ES-I3 (cell line): Measurements from ENCODE around the gene MRAS.

Experiments used
- H3K36me3 ChIP-seq: 2 replicates; pipeline ENCODE4 v1.6.1; 2013; ENCODE audit warnings: mild to moderate bottlenecking, low read length, control low read depth, moderate library complexity; ENCODE audit not compliant: insufficient read depth
- H3K4me1 ChIP-seq: 2 replicates; pipeline ENCODE4 v1.6.1; 2013; ENCODE audit warnings: mild to moderate bottlenecking, control low read depth, low read length; ENCODE audit not compliant: insufficient read depth
- H3K9ac ChIP-seq: 2 replicates; pipeline ENCODE4 v1.6.1; 2013; ENCODE audit warnings: low read depth, mild to moderate bottlenecking, low read length, moderate library complexity
- H3K9me3 ChIP-seq: 2 replicates; pipeline ENCODE4 v1.6.1; 2013; ENCODE audit warnings: mild to moderate bottlenecking, low read length, moderate library complexity; ENCODE audit not compliant: control insufficient read depth, insufficient read depth

The MRAS gene

DNA sequence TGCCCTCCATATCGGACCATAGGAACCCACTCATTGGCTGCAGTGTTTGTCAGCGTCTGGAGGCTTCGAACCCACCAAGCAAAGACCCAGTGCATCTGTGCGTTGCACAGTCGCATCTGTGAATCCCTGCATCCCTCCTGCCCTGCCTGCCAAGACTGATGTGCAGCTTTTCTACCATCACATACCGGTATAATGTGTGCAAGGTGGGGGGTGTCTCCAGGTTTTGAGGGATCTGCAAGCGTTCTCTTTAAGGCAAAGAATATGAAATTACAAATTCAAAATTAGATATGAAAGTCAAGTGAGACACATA is 18.4 kb upstream of the MRAS start:
- no peaks in the 10 kb centered on the region for H3K36me3 ChIP-seq
- no peak overlapping the region; the same call in 1 of the 2 replicates for H3K9ac ChIP-seq
- 0 out of 2 replicates have a peak, but pooled peaks cover 3% of the 10 kb centered on the region for H3K4me1 ChIP-seq
- no peaks in the 10 kb centered on the region for H3K9me3 ChIP-seq

- Histone ChIP-seq H3K4me1 (peaks cover 6% of the 10 kb centered on the region), H3K36me3 (no peaks in the 10 kb centered on the region), H3K9me3 (no peaks in the 10 kb centered on the region), H3K9ac (no peak overlapping the region)
Observed at GRCh38 chr3:138331143-138331894, 17.1 kb upstream of the MRAS start.

GRCh38 chr3:138332472-138333073 is 15.8 kb upstream of the MRAS start:
- Histone ChIP-seq H3K36me3 (no peaks in the 10 kb centered on the region), H3K4me1 (peaks cover 12% of the 10 kb centered on the region), H3K9me3 (no peaks in the 10 kb centered on the region), H3K9ac (no peak overlapping the region)

GRCh38 chr3:138334608-138335007 is 13.8 kb upstream of the MRAS start:
- Histone ChIP-seq H3K9me3 (no peaks in the 10 kb centered on the region), H3K4me1 (peaks cover 13% of the 10 kb centered on the region)

GRCh38 chr3:138336454-138336999 is 11.9 kb upstream of the MRAS start:
- H3K9me3 ChIP-seq = no peaks in the 10 kb centered on the region
- H3K9ac ChIP-seq = no peak overlapping the region
- H3K4me1 ChIP-seq = peaks cover 13% of the 10 kb centered on the region
- H3K36me3 ChIP-seq = no peaks in the 10 kb centered on the region

More at GRCh38 chr3:138334608-138335007, 13.8 kb upstream of the MRAS start:
- H3K9ac ChIP-seq = no peak overlapping the region
- no peaks in the 10 kb centered on the region for H3K36me3 ChIP-seq

DNA sequence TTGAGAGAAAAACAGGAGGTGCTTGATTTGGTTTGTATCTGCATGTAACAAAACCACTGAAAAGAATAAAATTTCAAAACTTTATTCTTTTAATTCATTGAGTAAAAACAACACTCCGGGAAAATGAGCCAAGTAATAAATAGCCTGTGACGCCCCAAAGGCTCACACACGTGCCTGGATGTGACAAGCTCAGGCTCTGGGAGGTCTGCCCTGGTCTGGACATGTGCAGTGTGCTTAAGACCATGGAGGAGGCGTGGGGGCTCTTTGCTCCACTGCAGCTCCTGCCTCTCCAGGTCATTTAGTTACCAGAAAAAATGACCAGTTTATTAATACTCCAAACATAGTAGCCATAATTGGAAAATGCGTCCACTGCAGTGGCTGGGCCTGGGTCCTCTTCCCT is 10.1 kb upstream of the MRAS start:
- no peaks in the 10 kb centered on the region for H3K36me3 ChIP-seq
- H3K4me1 ChIP-seq = peaks cover 13% of the 10 kb centered on the region
- H3K9me3 ChIP-seq = no peaks in the 10 kb centered on the region
- H3K9ac ChIP-seq = no peak overlapping the region

GRCh38 chr3:138338811-138339210 is 9.6 kb upstream of the MRAS start:
- no peaks in the 10 kb centered on the region for H3K9me3 ChIP-seq
- no peaks in the 10 kb centered on the region for H3K36me3 ChIP-seq
- peaks cover 13% of the 10 kb centered on the region for H3K4me1 ChIP-seq
- no peak overlapping the region for H3K9ac ChIP-seq

DNA sequence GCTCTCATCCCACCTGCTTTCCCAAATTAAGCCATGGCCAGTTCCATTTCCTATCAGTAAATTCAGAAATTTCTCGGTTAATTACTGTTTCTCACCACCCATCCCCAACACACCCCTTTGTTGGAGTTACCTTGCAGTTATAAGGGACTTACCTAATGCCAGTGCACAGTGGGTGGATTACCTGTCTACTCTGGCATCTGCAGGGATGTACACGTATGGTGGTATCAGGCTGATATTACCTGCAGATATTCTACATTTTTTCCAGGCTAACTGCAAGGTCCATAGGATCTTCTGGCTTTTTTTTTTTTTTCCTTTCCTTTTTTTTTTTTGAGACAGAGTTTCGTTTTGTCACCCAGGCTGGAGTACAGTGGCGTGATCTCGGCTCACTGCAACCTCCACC is 7.9 kb upstream of the MRAS start:
- no peak overlapping the region for H3K9ac ChIP-seq
- no peaks in the 10 kb centered on the region for H3K36me3 ChIP-seq
- H3K4me1 ChIP-seq = peaks cover 13% of the 10 kb centered on the region
- H3K9me3 ChIP-seq = no peaks in the 10 kb centered on the region

DNA sequence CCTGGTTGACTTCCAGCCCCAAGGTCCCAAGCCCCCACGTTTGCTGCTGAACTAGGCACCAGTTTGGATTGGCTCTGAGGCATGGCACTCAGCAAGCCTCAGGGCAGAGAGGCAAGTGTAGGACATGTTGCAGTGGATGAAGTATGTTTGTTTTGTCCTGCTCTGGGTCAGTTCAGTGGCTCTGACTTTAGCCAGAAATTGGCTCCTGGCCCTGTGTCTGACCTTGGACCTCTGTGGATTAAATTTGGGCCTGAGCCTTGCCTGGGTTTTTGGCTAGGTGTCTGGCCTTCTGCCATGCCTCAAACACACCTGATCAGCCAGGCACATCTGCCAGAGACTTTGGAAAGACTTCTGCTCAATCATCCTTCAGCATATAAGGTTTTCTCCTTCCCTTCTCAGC is 3.6 kb upstream of the MRAS start:
- no peaks in the 10 kb centered on the region for H3K9me3 ChIP-seq

GRCh38 chr3:138348754-138349739 is 668 bp downstream of the MRAS start:
- peaks cover 6% of the 10 kb centered on the region; the same call in 1 of the 2 replicates for H3K4me1 ChIP-seq
- no peaks in the 10 kb centered on the region for H3K9me3 ChIP-seq
- peak overlapping the region; percentile 96 for H3K9ac ChIP-seq
- no peaks in the 10 kb centered on the region for H3K36me3 ChIP-seq

More for the DNA sequence above, 3.6 kb upstream of the MRAS start:
- no peaks in the 10 kb centered on the region for H3K36me3 ChIP-seq
- H3K9ac ChIP-seq = no peak overlapping the region
- peaks cover 4% of the 10 kb centered on the region; the same call in 1 of the 2 replicates for H3K4me1 ChIP-seq

GRCh38 chr3:138349926-138350665 is 1.7 kb downstream of the MRAS start:
- Histone ChIP-seq H3K9me3 (no peaks in the 10 kb centered on the region), H3K4me1 (peaks cover 6% of the 10 kb centered on the region; the same call in 1 of the 2 replicates), H3K9ac (no peak overlapping the region), H3K36me3 (no peaks in the 10 kb centered on the region)

DNA sequence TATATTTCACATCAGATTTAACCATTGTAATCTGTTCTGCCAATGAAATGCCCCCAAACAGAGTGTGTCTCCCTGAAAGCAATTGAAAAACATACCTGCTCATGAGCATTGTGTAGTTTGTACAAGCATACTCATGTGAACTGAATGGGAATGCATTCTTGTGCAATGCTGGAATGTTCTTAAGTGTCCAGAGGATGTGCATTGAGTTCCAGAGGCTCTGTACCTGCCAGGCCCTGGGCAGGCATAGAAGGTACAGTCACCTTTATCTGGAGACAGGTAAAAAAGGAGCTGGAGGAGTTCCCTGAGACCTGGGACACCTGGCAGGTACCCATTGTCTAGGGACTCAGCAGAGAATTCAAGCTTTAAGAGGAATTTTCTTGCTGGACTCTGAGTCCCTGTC is 2.8 kb downstream of the MRAS start:
- peaks cover 6% of the 10 kb centered on the region; the same call in 1 of the 2 replicates for H3K4me1 ChIP-seq
- no peaks in the 10 kb centered on the region for H3K9me3 ChIP-seq
- no peak overlapping the region for H3K9ac ChIP-seq
- H3K36me3 ChIP-seq = no peaks in the 10 kb centered on the region

GRCh38 chr3:138351916-138352550 is 3.7 kb downstream of the MRAS start:
- Histone ChIP-seq H3K36me3 (no peaks in the 10 kb centered on the region), H3K4me1 (peaks cover 11% of the 10 kb centered on the region; the same call in 1 of the 2 replicates), H3K9ac (no peak overlapping the region), H3K9me3 (no peaks in the 10 kb centered on the region)
